ENCODE measurements around the gene ZNF491. TPM values are rescaled to one million over a fixed set of nuclear protein-coding genes. Genes with fewer than 3 reads are reported as not detected.

Gene ZNF491
- total and polyA plus RNA-seq, 9 of the 15 experiments (the other 6 are each of a cell fraction or from before 2014, with no cell fraction given), result 0.19 to 0.95 (median 0.39) TPM; not detected in 1

DNA sequence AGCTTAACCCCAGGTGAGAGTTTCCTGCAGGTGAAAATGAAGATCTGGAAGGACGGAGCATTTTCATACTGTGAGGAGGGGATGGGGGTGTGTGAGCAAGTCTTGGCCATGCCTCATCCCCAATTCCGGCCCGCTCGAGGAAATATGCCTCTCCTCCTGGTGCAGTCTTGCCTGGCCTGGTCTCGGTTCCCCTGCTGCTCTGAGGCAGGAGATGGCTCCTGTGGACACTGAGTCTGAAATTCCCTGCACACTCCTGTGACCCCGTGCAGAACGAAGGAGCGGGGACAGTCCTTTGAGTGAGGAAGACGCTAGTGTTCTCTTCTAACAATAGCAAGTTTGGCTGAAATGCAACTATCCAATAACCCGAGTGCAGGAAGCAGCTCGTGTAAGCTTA, 49.9 kb downstream of the ZNF491 start:
- no peaks in the 10 kb centered on the region for H3K36me3 ChIP-seq (ENCODE audit: control insufficient read depth, insufficient read depth, low read length)
- intact Hi-C loops (cut with micrococcal nuclease), result no loop called here
- TF ChIP-seq ATF1 (CRISPR knock-in tag; IDR thresholded peaks at IDR 0.05) (no peak), ATF1 (tag; IDR thresholded peaks at IDR 0.05) (no peak), AFF4 (CRISPR knock-in tag; IDR thresholded peaks at IDR 0.05) (no peak), HNRNPH1 (optimal IDR thresholded peaks at IDR 0.05; ENCODE audit: low read depth, low read length) (no peak), CSDE1 (IDR thresholded peaks at IDR 0.05) (no peak), PCBP1 (IDR thresholded peaks at IDR 0.05; ENCODE audit: low read depth, low read length, poor library complexity, severe bottlenecking) (no peak), BRD9 (IDR thresholded peaks at IDR 0.05; ENCODE audit: low read depth, partially characterized antibody) (no peak), STAT5B (CRISPR knock-in tag; IDR thresholded peaks at IDR 0.05) (no peak)
- ATAC-seq (no peak), FAIRE-seq (no peak), DNase-seq (ENCODE audit: extremely low read depth in 1 of 4, low spot score in 3 of 4) (no peak)
- no peaks in the 10 kb centered on the region for H3K79me2 ChIP-seq (ENCODE audit: control insufficient read depth, insufficient read depth, low read length)
- no peaks in the 10 kb centered on the region for H4K20me1 ChIP-seq (replicated peaks; ENCODE audit: control insufficient read depth, insufficient read depth, low read length)
- CTCF ChIA-PET (ENCODE audit: low intra/inter-chr PET ratio), result no interaction called here
- POLR2A ChIA-PET, result interaction anchor here (0.9 to 1.1 kb wide), 2 partner anchors 9 to 33 kb away, joined by 4 to 5 read pairs; no protein-coding TSS in a partner anchor
- H3K4me2 ChIP-seq (ENCODE audit: insufficient read depth, low read length), result no peak overlapping the region
- in situ Hi-C loops (cut with MboI), result no loop called here
- no peaks in the 10 kb centered on the region for H3K27me3 ChIP-seq (ENCODE audit: control insufficient read depth in 2 of 2, insufficient read depth in 2 of 2, low read length in 2 of 2)
- H3K27ac ChIP-seq (ENCODE audit: extremely low read depth, low read depth, low read length), result no peak overlapping the region
- WGBS (ENCODE audit: insufficient coverage, low coverage, missing lambda C conversion rate), result 32% methylated on average over 10 of the region's 11 CpGs
- no peak overlapping the region for H3K4me3 ChIP-seq
- no TSS peak for BruUV-seq (replicated peaks)
- H3K9ac ChIP-seq (ENCODE audit: insufficient read depth in 1 of 2, low read depth in 2 of 2, low read length in 2 of 2), result no peak overlapping the region
- H3K4me1 ChIP-seq (replicated peaks in 1 of 2; ENCODE audit: control insufficient read depth in 2 of 2, insufficient read depth in 2 of 2, low read length in 2 of 2), result peaks cover 7 to 9% of the 10 kb centered on the region in 2 experiments; a peak in 4 of 5 replicates
- H2AFZ ChIP-seq (ENCODE audit: low read depth, low read length), result peak overlapping the region; percentile 50; the same call in 1 of the 2 replicates
- no peaks in the 10 kb centered on the region for H3K9me3 ChIP-seq (replicated peaks; ENCODE audit: control insufficient read depth, insufficient read depth, low read depth, low read length)
- no peaks in the 10 kb centered on the region for H3K9me1 ChIP-seq (ENCODE audit: control insufficient read depth, insufficient read depth, low read length)

All from K562 (cell line).